SH-SY5Y (cell line): ENCODE measurements around the gene EXD3.

Source experiments
- GATA2 ChIP-seq: IDR thresholded peaks from 2 replicates; pipeline ENCODE4 v1.6.1; 2011; ENCODE audit warnings: mild to moderate bottlenecking, low read depth, low read length
- GATA3 ChIP-seq: IDR thresholded peaks from 2 replicates; pipeline ENCODE4 v1.6.1; 2011; ENCODE audit warnings: low read depth, mild to moderate bottlenecking, low read length, moderate library complexity

DNA sequence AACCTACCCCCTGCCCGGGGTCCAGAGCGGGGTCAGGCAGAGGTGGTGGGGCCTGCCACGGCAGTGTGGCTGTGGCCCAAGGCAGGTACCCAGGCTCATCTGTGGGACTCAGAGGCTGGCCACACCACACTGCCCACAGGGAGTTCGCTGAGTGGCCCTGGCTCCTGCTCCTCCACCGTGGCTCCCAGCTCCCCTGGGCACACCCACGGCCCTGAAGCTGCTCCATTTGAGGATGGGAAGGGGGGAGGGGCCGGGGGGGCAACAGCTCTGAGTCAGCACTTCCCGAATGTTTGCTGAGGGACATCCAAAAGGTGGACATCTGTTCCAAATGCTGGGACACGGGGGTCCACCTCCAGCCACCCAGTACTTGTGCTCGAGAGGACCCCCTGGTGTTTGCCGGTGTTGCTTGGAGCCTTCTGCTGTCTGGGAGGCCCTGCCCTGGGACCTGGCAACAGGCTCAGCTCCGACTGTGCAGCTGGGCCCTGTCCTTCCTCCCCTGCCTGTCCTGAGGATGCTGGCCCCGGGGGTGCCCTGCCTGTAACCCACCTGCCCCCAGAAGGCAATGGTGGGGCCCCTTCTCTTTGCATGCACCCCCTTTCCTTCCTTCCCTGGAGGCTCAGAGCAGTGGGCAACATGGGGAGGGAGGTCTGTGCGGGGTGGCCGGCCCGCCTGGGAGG is 118.4 kb downstream of the EXD3 start:
- TF ChIP-seq GATA2 (no peak), GATA3 (no peak)
